Gastrocnemius medialis (tissue), 4 donors: Measurements from ENCODE around the gene ZFP14. TPM values are rescaled to one million over a fixed set of nuclear protein-coding genes. Genes with fewer than 3 reads are reported as not detected.

Source experiments
- ATAC-seq, 2 donors: fragments of 150-250 bp; one replicate each; pipeline ENCODE4 v1.9.1; 2016
- DNase-seq, 2 donors: peaks; one replicate each; pipeline ENCODE4 v3.0.0-alpha.2; 2019
- H3K27ac ChIP-seq, 4 donors: fragments of 200-600 bp; sonication (generic); 1 replicate in 1 of 4; 2 replicates in 3 of 4; pipeline ENCODE4 v1.5.1; 2016 to 2018; ENCODE audit warnings: mild to moderate bottlenecking in 2 of 4, moderate library complexity in 1 of 4
- H3K27me3 ChIP-seq, 3 donors: fragments of 200-600 bp; sonication (generic) in 2 of 3; 1 replicate in 1 of 3; 2 replicates in 2 of 3; pipeline versions ENCODE4 v1.5.1 to v1.6.0; 2016 to 2019; ENCODE audit warnings: mild to moderate bottlenecking in 1 of 3, moderate library complexity in 1 of 3
- H3K36me3 ChIP-seq, 2 donors: fragments of 200-600 bp; sonication (generic) in 1 of 2; one replicate each; pipeline ENCODE4 v1.5.1; 2017 to 2018
- H3K4me1 ChIP-seq, 2 donors: fragments of 200-600 bp; sonication (generic) in 1 of 2; one replicate each; pipeline ENCODE4 v1.5.1; 2016 to 2017; ENCODE audit warnings: mild to moderate bottlenecking in 2 of 2
- H3K4me3 ChIP-seq, 4 donors: fragments of 200-600 bp; sonication (generic) in 3 of 4; 1 replicate in 1 of 4; 2 replicates in 3 of 4; pipeline ENCODE4 v1.5.1; 2016 to 2019; ENCODE audit warnings: mild to moderate bottlenecking in 2 of 4
- H3K9me3 ChIP-seq, 3 donors: fragments of 200-600 bp; sonication (generic) in 2 of 3; 1 replicate in 1 of 3; 2 replicates in 2 of 3; pipeline ENCODE4 v1.5.1; 2016 to 2019
- POLR2A ChIP-seq, 2 donors: fragments of 450-650 bp; IDR thresholded peaks; one replicate each; pipeline ENCODE4 v1.6.1; 2017; ENCODE audit warnings: antibody characterized with exemption in 2 of 2, mild to moderate bottlenecking in 2 of 2, moderate library complexity in 2 of 2
- in situ Hi-C, 4 donors: fragments of 200-750 bp; cut with MboI; loops; one replicate each; pipeline versions ENCODE4 v1.15.0 to v1.8.0; 2017; ENCODE audit warnings: low sequenced_read_pairs in 4 of 4
- intact Hi-C: fragments of 100-400 bp; cut with DNase I; formaldehyde crosslinking; loops from one replicate; pipeline ENCODE4 v1.15.1; 2023; ENCODE audit warnings: low total_unique reads
- total RNA-seq, 4 donors: library from RNA; depleted of rRNA; stranded (reverse); fragments of >200 nt; gene quantifications; one replicate each; pipeline versions ENCODE4 v1.1.0 to v1.2.3, GENCODE V29; 2016
- TF ChIP-seq, protein P1 (sequence below), 5 experiments: fragments of 450-650 bp in 3 of 5; fragments of 200-600 bp in 2 of 5; sonication (generic) in 2 of 5; IDR thresholded peaks in 4 of 5; conservative IDR thresholded peaks in 1 of 5; 1 replicate in 4 of 5; 2 replicates in 1 of 5; pipeline ENCODE4 v1.5.1; 2016 to 2019; ENCODE audit warnings: antibody characterized with exemption in 5 of 5, mild to moderate bottlenecking in 3 of 5, moderate library complexity in 3 of 5

The ZFP14 gene
- total RNA-seq, 4 donors from 2014 or later: 0.67 to 1.9 (median 0.74) TPM

- in situ Hi-C loops (no loop called here), intact Hi-C loops (loop anchor here (5.0 kb wide), 2 partner anchors 195 to 290 kb away; partner anchors contain the start of genes ZNF461 and ZNF529)
- TF ChIP-seq, protein P1, sequence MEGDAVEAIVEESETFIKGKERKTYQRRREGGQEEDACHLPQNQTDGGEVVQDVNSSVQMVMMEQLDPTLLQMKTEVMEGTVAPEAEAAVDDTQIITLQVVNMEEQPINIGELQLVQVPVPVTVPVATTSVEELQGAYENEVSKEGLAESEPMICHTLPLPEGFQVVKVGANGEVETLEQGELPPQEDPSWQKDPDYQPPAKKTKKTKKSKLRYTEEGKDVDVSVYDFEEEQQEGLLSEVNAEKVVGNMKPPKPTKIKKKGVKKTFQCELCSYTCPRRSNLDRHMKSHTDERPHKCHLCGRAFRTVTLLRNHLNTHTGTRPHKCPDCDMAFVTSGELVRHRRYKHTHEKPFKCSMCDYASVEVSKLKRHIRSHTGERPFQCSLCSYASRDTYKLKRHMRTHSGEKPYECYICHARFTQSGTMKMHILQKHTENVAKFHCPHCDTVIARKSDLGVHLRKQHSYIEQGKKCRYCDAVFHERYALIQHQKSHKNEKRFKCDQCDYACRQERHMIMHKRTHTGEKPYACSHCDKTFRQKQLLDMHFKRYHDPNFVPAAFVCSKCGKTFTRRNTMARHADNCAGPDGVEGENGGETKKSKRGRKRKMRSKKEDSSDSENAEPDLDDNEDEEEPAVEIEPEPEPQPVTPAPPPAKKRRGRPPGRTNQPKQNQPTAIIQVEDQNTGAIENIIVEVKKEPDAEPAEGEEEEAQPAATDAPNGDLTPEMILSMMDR (IDR thresholded peaks at IDR 0.05 in 4 of 5, conservative IDR thresholded peaks at IDR 0.05 in 1 of 5): no peak
- TF ChIP-seq POLR2A (IDR thresholded peaks at IDR 0.05): no peak
- Histone ChIP-seq H3K9me3 (no peaks in the 10 kb centered on the region), H3K27me3 (no peaks in the 10 kb centered on the region), H3K36me3 (no peaks in the 10 kb centered on the region), H3K27ac (peak overlapping the region in 2 of 4 donors; percentile 75 to 81), H3K4me1 (peaks cover 11 to 17% of the 10 kb centered on the region in 2 donors), H3K4me3 (peak overlapping the region in 2 of 4 donors; percentile 67 to 93)
- ATAC-seq (no peak), DNase-seq (no peak)
These were observed 1.3 kb downstream of the ZFP14 start for GRCh38 chr19:36377541-36378178.

- in situ Hi-C loops: loop anchor here in 1 of 4 donors (25.0 kb wide), 1 partner anchor 136 kb away; no protein-coding TSS in a partner anchor
- TF ChIP-seq POLR2A (IDR thresholded peaks at IDR 0.05): no peak
- TF ChIP-seq, protein P1 (IDR thresholded peaks at IDR 0.05 in 4 of 5, conservative IDR thresholded peaks at IDR 0.05 in 1 of 5): no peak
These were observed 5.3 kb downstream of the ZFP14 start for GRCh38 chr19:36373638-36374156.

GRCh38 chr19:36371886-36372285 is 7.1 kb downstream of the ZFP14 start:
- no peaks in the 10 kb centered on the region for H3K27me3 ChIP-seq
- no peak overlapping the region for H3K27ac ChIP-seq
- intact Hi-C loops (no loop called here), in situ Hi-C loops (loop anchor here in 1 of 4 donors (25.0 kb wide), 1 partner anchor 135 kb away; no protein-coding TSS in a partner anchor)
- H3K9me3 ChIP-seq: no peaks in the 10 kb centered on the region
- no peaks in the 10 kb centered on the region for H3K4me1 ChIP-seq
- ATAC-seq (no peak), DNase-seq (no peak)
- H3K4me3 ChIP-seq: no peak overlapping the region
- TF ChIP-seq, protein P1 (IDR thresholded peaks at IDR 0.05 in 4 of 5, conservative IDR thresholded peaks at IDR 0.05 in 1 of 5): no peak
- TF ChIP-seq POLR2A (IDR thresholded peaks at IDR 0.05): no peak
- H3K36me3 ChIP-seq: peaks cover 0 to 12% of the 10 kb centered on the region in 2 donors

More at GRCh38 chr19:36373638-36374156, 5.3 kb downstream of the ZFP14 start:
- Histone ChIP-seq H3K36me3 (no peaks in the 10 kb centered on the region), H3K27ac (no peak overlapping the region), H3K27me3 (no peaks in the 10 kb centered on the region), H3K4me1 (peaks cover 7 to 12% of the 10 kb centered on the region in 2 donors), H3K9me3 (no peaks in the 10 kb centered on the region), H3K4me3 (no peak overlapping the region)
- intact Hi-C loops: no loop called here
- DNase-seq (no peak), ATAC-seq (no peak)

DNA sequence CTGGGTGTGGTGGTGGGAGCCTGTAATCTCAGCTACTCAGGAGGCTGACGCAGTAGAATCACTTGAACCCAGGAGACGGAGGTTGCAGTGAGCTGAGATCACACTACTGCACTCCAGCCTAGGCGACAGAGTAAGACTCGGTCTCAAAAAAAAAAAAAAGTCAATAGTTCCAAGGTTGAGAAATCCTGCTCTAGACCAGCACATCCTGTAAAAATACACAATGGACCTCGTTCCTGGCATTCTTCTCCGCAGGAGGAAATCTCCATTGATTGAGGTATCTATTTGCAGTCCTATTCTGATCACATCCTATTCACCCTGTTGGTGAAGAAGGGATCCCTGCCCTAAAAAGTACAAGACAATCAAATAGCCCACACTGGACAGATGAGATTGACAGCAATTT is 15.2 kb downstream of the ZFP14 start:
- H3K36me3 ChIP-seq: peaks cover 2 to 74% of the 10 kb centered on the region in 2 donors
- in situ Hi-C loops: loop anchor here in 1 of 4 donors (25.0 kb wide), 1 partner anchor 127 kb away; no protein-coding TSS in a partner anchor
- intact Hi-C loops: no loop called here
- ATAC-seq: no peak
- TF ChIP-seq, protein P1 (IDR thresholded peaks at IDR 0.05 in 4 of 5, conservative IDR thresholded peaks at IDR 0.05 in 1 of 5): no peak
- no peak for TF ChIP-seq POLR2A (IDR thresholded peaks at IDR 0.05)
- H3K9me3 ChIP-seq: no peaks in the 10 kb centered on the region
- no peak overlapping the region for H3K4me3 ChIP-seq
- DNase-seq: no peak
- H3K27ac ChIP-seq: no peak overlapping the region
- no peaks in the 10 kb centered on the region for H3K27me3 ChIP-seq
- no peaks in the 10 kb centered on the region for H3K4me1 ChIP-seq
